ENCODE measurements around the gene ERBB2. TPM values are rescaled to one million over a fixed set of nuclear protein-coding genes. Genes with fewer than 3 reads are reported as not detected.

ERBB2 gene
- total and polyA plus RNA-seq, 10 of the 15 experiments (the other 5 are each of a cell fraction or from before 2014, with no cell fraction given): 0.39 to 7.0 (median 4.3) TPM

GRCh38 chr17:39727556-39727955 lies 27.7 kb downstream of the ERBB2 start (continued):
- TF ChIP-seq, protein P1, sequence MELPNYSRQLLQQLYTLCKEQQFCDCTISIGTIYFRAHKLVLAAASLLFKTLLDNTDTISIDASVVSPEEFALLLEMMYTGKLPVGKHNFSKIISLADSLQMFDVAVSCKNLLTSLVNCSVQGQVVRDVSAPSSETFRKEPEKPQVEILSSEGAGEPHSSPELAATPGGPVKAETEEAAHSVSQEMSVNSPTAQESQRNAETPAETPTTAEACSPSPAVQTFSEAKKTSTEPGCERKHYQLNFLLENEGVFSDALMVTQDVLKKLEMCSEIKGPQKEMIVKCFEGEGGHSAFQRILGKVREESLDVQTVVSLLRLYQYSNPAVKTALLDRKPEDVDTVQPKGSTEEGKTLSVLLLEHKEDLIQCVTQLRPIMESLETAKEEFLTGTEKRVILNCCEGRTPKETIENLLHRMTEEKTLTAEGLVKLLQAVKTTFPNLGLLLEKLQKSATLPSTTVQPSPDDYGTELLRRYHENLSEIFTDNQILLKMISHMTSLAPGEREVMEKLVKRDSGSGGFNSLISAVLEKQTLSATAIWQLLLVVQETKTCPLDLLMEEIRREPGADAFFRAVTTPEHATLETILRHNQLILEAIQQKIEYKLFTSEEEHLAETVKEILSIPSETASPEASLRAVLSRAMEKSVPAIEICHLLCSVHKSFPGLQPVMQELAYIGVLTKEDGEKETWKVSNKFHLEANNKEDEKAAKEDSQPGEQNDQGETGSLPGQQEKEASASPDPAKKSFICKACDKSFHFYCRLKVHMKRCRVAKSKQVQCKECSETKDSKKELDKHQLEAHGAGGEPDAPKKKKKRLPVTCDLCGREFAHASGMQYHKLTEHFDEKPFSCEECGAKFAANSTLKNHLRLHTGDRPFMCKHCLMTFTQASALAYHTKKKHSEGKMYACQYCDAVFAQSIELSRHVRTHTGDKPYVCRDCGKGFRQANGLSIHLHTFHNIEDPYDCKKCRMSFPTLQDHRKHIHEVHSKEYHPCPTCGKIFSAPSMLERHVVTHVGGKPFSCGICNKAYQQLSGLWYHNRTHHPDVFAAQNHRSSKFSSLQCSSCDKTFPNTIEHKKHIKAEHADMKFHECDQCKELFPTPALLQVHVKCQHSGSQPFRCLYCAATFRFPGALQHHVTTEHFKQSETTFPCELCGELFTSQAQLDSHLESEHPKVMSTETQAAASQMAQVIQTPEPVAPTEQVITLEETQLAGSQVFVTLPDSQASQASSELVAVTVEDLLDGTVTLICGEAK (IDR thresholded peaks at IDR 0.05; ENCODE audit: borderline replicate concordance): no peak
- no peak for TF ChIP-seq CEBPZ (IDR thresholded peaks at IDR 0.05; ENCODE audit: low read depth, low read length)
- no peak for TF ChIP-seq RBBP5 (conservative IDR thresholded peaks at IDR 0.05)
- TF ChIP-seq, protein P2, sequence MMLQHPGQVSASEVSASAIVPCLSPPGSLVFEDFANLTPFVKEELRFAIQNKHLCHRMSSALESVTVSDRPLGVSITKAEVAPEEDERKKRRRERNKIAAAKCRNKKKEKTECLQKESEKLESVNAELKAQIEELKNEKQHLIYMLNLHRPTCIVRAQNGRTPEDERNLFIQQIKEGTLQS (IDR thresholded peaks at IDR 0.05; ENCODE audit: borderline replicate concordance, extremely low read depth, low read depth, low read length): no peak
- TF ChIP-seq HDAC6 (IDR thresholded peaks at IDR 0.05; ENCODE audit: unreplicated experiment): no peak
- TF ChIP-seq BHLHE40 (IDR thresholded peaks at IDR 0.05; ENCODE audit: borderline replicate concordance in 1 of 2, low read depth in 2 of 2, low read length in 1 of 2): no peak
- TF ChIP-seq PAX8 (IDR thresholded peaks at IDR 0.05): no peak
